ENCODE data around the gene FEM1B.
A peak's percentile ranks its signal among the peaks of the same experiment; 100 is the strongest.

FEM1B gene

GRCh38 chr15:68229386-68230156 is 48.0 kb upstream of the FEM1B start, which contains the start of gene CLN6:
Gene CLN6, minus strand, starts transcription at chr15:68229728. Its CDS starts 144 bp downstream, at chr15:68229584.
- peak; percentile 74 to 80 for DNase-seq (ENCODE audit: low read depth in 1 of 2, low spot score in 1 of 2)
- TF ChIP-seq POLR2AphosphoS5 (IDR thresholded peaks at IDR 0.05; ENCODE audit: low read depth) (peak; percentile 66), REST (IDR thresholded peaks at IDR 0.05; ENCODE audit: insufficient replicate concordance, low read depth) (no peak), GABPA (IDR thresholded peaks at IDR 0.05; ENCODE audit: low read depth) (no peak), SPI1 (IDR thresholded peaks at IDR 0.05; ENCODE audit: borderline replicate concordance, low read depth) (no peak), CTCF (IDR thresholded peaks at IDR 0.05; ENCODE audit: insufficient read depth, low read length) (no peak)
- Histone ChIP-seq H3K27me3 (ENCODE audit: insufficient read depth, poor library complexity, severe bottlenecking) (no peaks in the 10 kb centered on the region), H3K27ac (replicated peaks) (peak within 1 kb of the TSS; percentile 91), H3K4me3 (replicated peaks; ENCODE audit: insufficient read depth, low read length) (peak within 1 kb of the TSS; percentile 63)

GRCh38 chr15:68230157-68231100 is 47.1 kb upstream of the FEM1B start:
- no peak for DNase-seq (ENCODE audit: low read depth in 1 of 2, low spot score in 1 of 2)
- peak overlapping the region; percentile 91 for H3K27ac ChIP-seq (replicated peaks)

More at GRCh38 chr15:68230157-68231100, 47.1 kb upstream of the FEM1B start:
- no peaks in the 10 kb centered on the region for H3K27me3 ChIP-seq (ENCODE audit: insufficient read depth, poor library complexity, severe bottlenecking)
- TF ChIP-seq SPI1 (IDR thresholded peaks at IDR 0.05; ENCODE audit: borderline replicate concordance, low read depth) (no peak), REST (IDR thresholded peaks at IDR 0.05; ENCODE audit: insufficient replicate concordance, low read depth) (no peak), CTCF (IDR thresholded peaks at IDR 0.05; ENCODE audit: insufficient read depth, low read length) (no peak), POLR2AphosphoS5 (IDR thresholded peaks at IDR 0.05; ENCODE audit: low read depth) (no peak), GABPA (IDR thresholded peaks at IDR 0.05; ENCODE audit: low read depth) (no peak)
- peak overlapping the region; percentile 63 for H3K4me3 ChIP-seq (replicated peaks; ENCODE audit: insufficient read depth, low read length)
